SK-N-SH (cell line): Measurements from ENCODE around the gene DGCR2.

Source experiments
- EP300 ChIP-seq, 2 experiments: IDR thresholded peaks; 2 replicates each; pipeline versions ENCODE4 v1.4.0 to v1.6.1; 2012; ENCODE audit warnings: borderline replicate concordance in 1 of 2, low read depth in 1 of 2, low read length in 1 of 2
- TF ChIP-seq, protein P1 (sequence below): fragments of 200-600 bp; sonication (generic); IDR thresholded peaks from 2 replicates; pipeline ENCODE4 v1.6.1; 2017; ENCODE audit warnings: antibody characterized with exemption, mild to moderate bottlenecking, moderate library complexity
- TF ChIP-seq, protein P2 (sequence below): IDR thresholded peaks from 2 replicates; pipeline ENCODE4 v1.6.1; 2012; ENCODE audit warnings: mild to moderate bottlenecking, low read depth, low read length, moderate library complexity

DNA sequence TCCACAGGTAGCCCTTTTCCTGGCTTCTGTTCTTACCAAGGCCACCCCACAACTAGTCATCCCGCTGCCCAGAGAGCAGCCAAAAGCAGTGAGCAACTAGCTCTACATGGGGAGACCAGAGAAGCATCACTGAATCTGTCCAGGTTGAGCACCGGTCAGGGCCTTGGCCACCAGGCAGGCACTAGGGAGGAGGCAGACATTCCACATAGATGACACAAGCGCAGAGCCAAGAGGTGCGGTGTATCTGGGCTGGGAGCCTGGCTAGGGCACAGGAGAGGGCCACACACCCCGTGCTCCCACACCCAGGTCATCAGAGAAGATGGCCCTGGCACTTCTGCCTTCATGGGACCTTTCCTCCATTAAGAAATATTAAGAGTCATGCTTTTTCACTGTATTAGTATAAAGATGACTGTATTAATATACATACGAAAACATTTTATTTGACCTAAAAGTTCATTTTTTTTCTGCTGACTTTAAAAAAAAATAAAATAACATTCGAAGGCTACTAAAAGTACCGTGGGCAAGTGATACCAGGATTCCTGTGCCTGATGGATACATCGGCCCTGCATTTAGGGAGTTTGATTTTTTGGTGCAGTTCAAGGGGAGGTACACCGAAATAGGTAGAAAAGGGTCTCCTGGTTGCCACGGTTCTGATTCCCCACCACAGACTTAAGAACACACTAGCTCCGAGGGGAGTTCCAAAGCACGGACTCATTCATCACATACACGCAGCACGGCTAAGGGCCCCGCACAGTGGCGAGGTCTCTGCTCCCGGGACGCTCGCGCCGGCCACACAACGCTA lies 1.2 kb downstream of the DGCR2 start:
- TF ChIP-seq, protein P1, sequence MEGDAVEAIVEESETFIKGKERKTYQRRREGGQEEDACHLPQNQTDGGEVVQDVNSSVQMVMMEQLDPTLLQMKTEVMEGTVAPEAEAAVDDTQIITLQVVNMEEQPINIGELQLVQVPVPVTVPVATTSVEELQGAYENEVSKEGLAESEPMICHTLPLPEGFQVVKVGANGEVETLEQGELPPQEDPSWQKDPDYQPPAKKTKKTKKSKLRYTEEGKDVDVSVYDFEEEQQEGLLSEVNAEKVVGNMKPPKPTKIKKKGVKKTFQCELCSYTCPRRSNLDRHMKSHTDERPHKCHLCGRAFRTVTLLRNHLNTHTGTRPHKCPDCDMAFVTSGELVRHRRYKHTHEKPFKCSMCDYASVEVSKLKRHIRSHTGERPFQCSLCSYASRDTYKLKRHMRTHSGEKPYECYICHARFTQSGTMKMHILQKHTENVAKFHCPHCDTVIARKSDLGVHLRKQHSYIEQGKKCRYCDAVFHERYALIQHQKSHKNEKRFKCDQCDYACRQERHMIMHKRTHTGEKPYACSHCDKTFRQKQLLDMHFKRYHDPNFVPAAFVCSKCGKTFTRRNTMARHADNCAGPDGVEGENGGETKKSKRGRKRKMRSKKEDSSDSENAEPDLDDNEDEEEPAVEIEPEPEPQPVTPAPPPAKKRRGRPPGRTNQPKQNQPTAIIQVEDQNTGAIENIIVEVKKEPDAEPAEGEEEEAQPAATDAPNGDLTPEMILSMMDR: no peak
- no peak for TF ChIP-seq EP300 (IDR thresholded peaks at IDR 0.05; ENCODE audit: borderline replicate concordance in 1 of 2, low read depth in 1 of 2, low read length in 1 of 2)
- TF ChIP-seq, protein P2, sequence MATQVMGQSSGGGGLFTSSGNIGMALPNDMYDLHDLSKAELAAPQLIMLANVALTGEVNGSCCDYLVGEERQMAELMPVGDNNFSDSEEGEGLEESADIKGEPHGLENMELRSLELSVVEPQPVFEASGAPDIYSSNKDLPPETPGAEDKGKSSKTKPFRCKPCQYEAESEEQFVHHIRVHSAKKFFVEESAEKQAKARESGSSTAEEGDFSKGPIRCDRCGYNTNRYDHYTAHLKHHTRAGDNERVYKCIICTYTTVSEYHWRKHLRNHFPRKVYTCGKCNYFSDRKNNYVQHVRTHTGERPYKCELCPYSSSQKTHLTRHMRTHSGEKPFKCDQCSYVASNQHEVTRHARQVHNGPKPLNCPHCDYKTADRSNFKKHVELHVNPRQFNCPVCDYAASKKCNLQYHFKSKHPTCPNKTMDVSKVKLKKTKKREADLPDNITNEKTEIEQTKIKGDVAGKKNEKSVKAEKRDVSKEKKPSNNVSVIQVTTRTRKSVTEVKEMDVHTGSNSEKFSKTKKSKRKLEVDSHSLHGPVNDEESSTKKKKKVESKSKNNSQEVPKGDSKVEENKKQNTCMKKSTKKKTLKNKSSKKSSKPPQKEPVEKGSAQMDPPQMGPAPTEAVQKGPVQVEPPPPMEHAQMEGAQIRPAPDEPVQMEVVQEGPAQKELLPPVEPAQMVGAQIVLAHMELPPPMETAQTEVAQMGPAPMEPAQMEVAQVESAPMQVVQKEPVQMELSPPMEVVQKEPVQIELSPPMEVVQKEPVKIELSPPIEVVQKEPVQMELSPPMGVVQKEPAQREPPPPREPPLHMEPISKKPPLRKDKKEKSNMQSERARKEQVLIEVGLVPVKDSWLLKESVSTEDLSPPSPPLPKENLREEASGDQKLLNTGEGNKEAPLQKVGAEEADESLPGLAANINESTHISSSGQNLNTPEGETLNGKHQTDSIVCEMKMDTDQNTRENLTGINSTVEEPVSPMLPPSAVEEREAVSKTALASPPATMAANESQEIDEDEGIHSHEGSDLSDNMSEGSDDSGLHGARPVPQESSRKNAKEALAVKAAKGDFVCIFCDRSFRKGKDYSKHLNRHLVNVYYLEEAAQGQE: no peak
